Activated naive CD8-positive, alpha-beta T cell treated with anti-CD3 and anti-CD28 coated beads, Interleukin-2, amount 10 ng/mL, durations not matched to agents 7 days and 5 days (primary cell): ENCODE measurements around the gene TBP. TPM values are rescaled to one million over a fixed set of nuclear protein-coding genes. Genes with fewer than 3 reads are reported as not detected.
A peak's percentile ranks its signal among the peaks of the same experiment; 100 is the strongest.

Experiments used
- ATAC-seq: fragments of 150-1000 bp; cut with Tn5 transposase; one replicate; pipeline ENCODE4 v1.10.0; 2021; ENCODE audit warnings: low read depth, moderate library complexity
- POLR2A ChIA-PET: fragments of 350-600 bp; sonication (Branson Sonifier 250); formaldehyde crosslinking; loops from one replicate; lab custom pipeline; 2021; ENCODE audit warnings: antibody characterized with exemption; lab: Charles Lee
- DNase-seq: peaks from one replicate; pipeline ENCODE4 v3.0.0; 2021
- H3K27ac Mint-ChIP-seq: one replicate; pipeline ENCODE4 v1.8.0; 2022; ENCODE audit warnings: mild to moderate bottlenecking, mixed read lengths
- H3K27me3 Mint-ChIP-seq: one replicate; pipeline ENCODE4 v1.8.0; 2022; ENCODE audit warnings: mild to moderate bottlenecking, moderate library complexity, mixed read lengths
- H3K36me3 Mint-ChIP-seq: one replicate; pipeline ENCODE4 v1.8.0; 2021; ENCODE audit warnings: mild to moderate bottlenecking, mixed read lengths
- H3K4me1 Mint-ChIP-seq: one replicate; pipeline ENCODE4 v1.8.0; 2021; ENCODE audit warnings: mixed read lengths
- H3K4me3 Mint-ChIP-seq: one replicate; pipeline ENCODE4 v1.8.0; 2022; ENCODE audit warnings: mild to moderate bottlenecking, moderate library complexity, mixed read lengths
- H3K9me3 Mint-ChIP-seq: one replicate; pipeline ENCODE4 v1.8.0; 2021; ENCODE audit warnings: mixed read lengths
- total RNA-seq, 2 experiments: library from RNA; stranded (reverse); gene quantifications; one replicate each; pipeline ENCODE4 v1.2.3, GENCODE V29; 2021

The TBP gene
- total RNA-seq, 2 experiments from 2014 or later = 28.2 to 29.6 TPM

- H3K27me3 Mint-ChIP-seq = no peaks in the 10 kb centered on the region
- DNase-seq (peak; percentile 77), ATAC-seq (peak; percentile 25)
- peaks cover 10% of the 10 kb centered on the region for H3K36me3 Mint-ChIP-seq
- no peak within 1 kb of the TSS for H3K4me3 Mint-ChIP-seq
- peaks cover 30% of the 10 kb centered on the region for H3K4me1 Mint-ChIP-seq
- H3K9me3 Mint-ChIP-seq = no peaks in the 10 kb centered on the region
- no peak within 1 kb of the TSS for H3K27ac Mint-ChIP-seq
- POLR2A ChIA-PET = interaction anchor here (0.9 to 3.2 kb wide), 4 partner anchors 10 to 801 kb away, joined by 3 to 35 read pairs (median 8); partner anchors contain the start of genes DYNLT2, ERMARD and PDCD2
Observed at GRCh38 chr6:170552765-170553533, 1.2 kb upstream of the TBP start, which contains the start of gene PSMB1. Gene PSMB1, minus strand, starts transcription at chr6:170553307. Its CDS starts 65 bp downstream, at chr6:170553242.

- Mint-ChIP-seq H3K36me3 (peaks cover 13% of the 10 kb centered on the region), H3K4me1 (peaks cover 33% of the 10 kb centered on the region), H3K27me3 (no peaks in the 10 kb centered on the region), H3K9me3 (no peaks in the 10 kb centered on the region), H3K27ac (no peak overlapping the region), H3K4me3 (no peak overlapping the region)
- POLR2A ChIA-PET = interaction anchor here (0.7 to 3.2 kb wide), 7 partner anchors 8 to 802 kb away, joined by 3 to 35 read pairs (median 3); partner anchors contain the start of genes DYNLT2, ERMARD and PDCD2
- DNase-seq = no peak
- ATAC-seq = peak; percentile 57
Observed at GRCh38 chr6:170553534-170554012, 596 bp upstream of the TBP start.

GRCh38 chr6:170554796-170555137 lies 598 bp downstream of the TBP start:
- POLR2A ChIA-PET = interaction anchor here (3.2 kb wide), 1 partner anchor 30 kb away, joined by 35 read pairs; the partner anchor contains the start of gene PDCD2
- H3K27me3 Mint-ChIP-seq = no peaks in the 10 kb centered on the region
- no peak overlapping the region for H3K4me3 Mint-ChIP-seq
- H3K27ac Mint-ChIP-seq = no peak overlapping the region
- peaks cover 28% of the 10 kb centered on the region for H3K4me1 Mint-ChIP-seq
- DNase-seq (no peak), ATAC-seq (no peak)
- H3K36me3 Mint-ChIP-seq = peaks cover 12% of the 10 kb centered on the region
- no peaks in the 10 kb centered on the region for H3K9me3 Mint-ChIP-seq

GRCh38 chr6:170555305-170555704 lies 1.1 kb downstream of the TBP start:
- DNase-seq (no peak), ATAC-seq (no peak)
- Mint-ChIP-seq H3K36me3 (peaks cover 12% of the 10 kb centered on the region), H3K27ac (no peak overlapping the region), H3K27me3 (no peaks in the 10 kb centered on the region), H3K9me3 (no peaks in the 10 kb centered on the region), H3K4me3 (no peak overlapping the region), H3K4me1 (peaks cover 27% of the 10 kb centered on the region)
- POLR2A ChIA-PET = no interaction called here

GRCh38 chr6:170561555-170561954 lies 7.4 kb downstream of the TBP start:
- ATAC-seq (no peak), DNase-seq (no peak)
- H3K36me3 Mint-ChIP-seq = peaks cover 26% of the 10 kb centered on the region
- no peak overlapping the region for H3K27ac Mint-ChIP-seq
- H3K27me3 Mint-ChIP-seq = no peaks in the 10 kb centered on the region
- POLR2A ChIA-PET = interaction anchor here (0.8 kb wide), 1 partner anchor 23 kb away, joined by 3 read pairs; the partner anchor contains the start of gene PDCD2
- H3K4me3 Mint-ChIP-seq = no peak overlapping the region
- peaks cover 21% of the 10 kb centered on the region for H3K4me1 Mint-ChIP-seq
- H3K9me3 Mint-ChIP-seq = no peaks in the 10 kb centered on the region

GRCh38 chr6:170564936-170565530 lies 10.9 kb downstream of the TBP start:
- POLR2A ChIA-PET = interaction anchor here (1.0 kb wide), 1 partner anchor 10 kb away, joined by 3 read pairs; no protein-coding TSS in a partner anchor
- ATAC-seq = no peak
- Mint-ChIP-seq H3K4me1 (peaks cover 7% of the 10 kb centered on the region), H3K9me3 (no peaks in the 10 kb centered on the region), H3K27ac (no peak overlapping the region), H3K36me3 (peaks cover 23% of the 10 kb centered on the region), H3K4me3 (no peak overlapping the region), H3K27me3 (no peaks in the 10 kb centered on the region)
- DNase-seq = no peak

GRCh38 chr6:170572704-170573466 lies 18.7 kb downstream of the TBP start:
- no peaks in the 10 kb centered on the region for H3K9me3 Mint-ChIP-seq
- H3K4me3 Mint-ChIP-seq = no peak overlapping the region
- H3K36me3 Mint-ChIP-seq = peaks cover 6% of the 10 kb centered on the region

GRCh38 chr6:170575250-170575649 lies 21.1 kb downstream of the TBP start:
- H3K4me3 Mint-ChIP-seq = no peak overlapping the region
- no peak for DNase-seq
- POLR2A ChIA-PET = interaction anchor here (0.7 to 1.8 kb wide), 3 partner anchors 9 to 914 kb away, joined by 3 to 9 read pairs (median 3); partner anchors contain the start of gene PDCD2

More at GRCh38 chr6:170572704-170573466, 18.7 kb downstream of the TBP start:
- POLR2A ChIA-PET = no interaction called here
- H3K4me1 Mint-ChIP-seq = no peaks in the 10 kb centered on the region
- no peak for ATAC-seq
- no peak for DNase-seq
- H3K27ac Mint-ChIP-seq = no peak overlapping the region
- no peaks in the 10 kb centered on the region for H3K27me3 Mint-ChIP-seq

GRCh38 chr6:170578909-170579308 lies 24.7 kb downstream of the TBP start:
- peaks cover 28% of the 10 kb centered on the region for H3K36me3 Mint-ChIP-seq
- peaks cover 18% of the 10 kb centered on the region for H3K4me1 Mint-ChIP-seq
- ATAC-seq (no peak), DNase-seq (no peak)
- H3K27ac Mint-ChIP-seq = no peak overlapping the region
- POLR2A ChIA-PET = no interaction called here
- H3K27me3 Mint-ChIP-seq = no peaks in the 10 kb centered on the region
- no peak overlapping the region for H3K4me3 Mint-ChIP-seq
- no peaks in the 10 kb centered on the region for H3K9me3 Mint-ChIP-seq

More at GRCh38 chr6:170575250-170575649, 21.1 kb downstream of the TBP start:
- H3K4me1 Mint-ChIP-seq = no peaks in the 10 kb centered on the region
- no peaks in the 10 kb centered on the region for H3K27me3 Mint-ChIP-seq
- no peak overlapping the region for H3K27ac Mint-ChIP-seq
- H3K36me3 Mint-ChIP-seq = peaks cover 13% of the 10 kb centered on the region
- no peaks in the 10 kb centered on the region for H3K9me3 Mint-ChIP-seq
- no peak for ATAC-seq

- H3K4me1 Mint-ChIP-seq = peaks cover 27% of the 10 kb centered on the region
- H3K27ac Mint-ChIP-seq = peak overlapping the region; percentile 91
- POLR2A ChIA-PET = interaction anchor here (0.9 to 1.7 kb wide), 7 partner anchors 9 to 882 kb away, joined by 3 to 35 read pairs (median 4); partner anchors contain the start of genes C6orf120, PSMB1, TBP and WDR27
- H3K27me3 Mint-ChIP-seq = no peaks in the 10 kb centered on the region
- no peaks in the 10 kb centered on the region for H3K9me3 Mint-ChIP-seq
- H3K4me3 Mint-ChIP-seq = peak overlapping the region; percentile 99
- DNase-seq (no peak), ATAC-seq (no peak)
- H3K36me3 Mint-ChIP-seq = peaks cover 22% of the 10 kb centered on the region
Observed at GRCh38 chr6:170583756-170584180, 29.6 kb downstream of the TBP start.

- Mint-ChIP-seq H3K27me3 (no peaks in the 10 kb centered on the region), H3K4me3 (peak within 1 kb of the TSS; percentile 99), H3K27ac (peak within 1 kb of the TSS; percentile 95), H3K4me1 (peaks cover 27% of the 10 kb centered on the region), H3K36me3 (peaks cover 20% of the 10 kb centered on the region), H3K9me3 (no peaks in the 10 kb centered on the region)
- peak; percentile 91 for DNase-seq
- peak; percentile 96 for ATAC-seq
- POLR2A ChIA-PET = interaction anchor here (0.7 to 1.7 kb wide), 8 partner anchors 10 to 882 kb away, joined by 3 to 35 read pairs (median 4); partner anchors contain the start of genes C6orf120, PSMB1, TBP and WDR27
Observed at GRCh38 chr6:170584181-170584953, 30.2 kb downstream of the TBP start, which contains the start of gene PDCD2. Gene PDCD2, minus strand, starts transcription at chr6:170584637. Its CDS starts 56 bp downstream, at chr6:170584581.
